ENCODE data around the gene ZNF77. TPM values are rescaled to one million over a fixed set of nuclear protein-coding genes. Genes with fewer than 3 reads are reported as not detected.
"Not testable (repeated sequence)": the region's sequence is repeated elsewhere in the genome, so short reads cannot be mapped to it uniquely, and the experiment has no call there.

ZNF77 gene
- 10 to 100 TPM in 2 of 5 donors, 1 to 10 TPM in 2, under 1 TPM in 1; 0.29 to 65.3 (median 6.5) TPM for total RNA-seq
- 1 to 10 TPM; 2.0 to 2.4 (median 2.3) TPM for polyA plus RNA-seq
- long read RNA-seq, donor 1 = 0 reads
- long read RNA-seq, donor 2, partial matches to known transcripts = 0 of 1 reads
- long read RNA-seq, donor 2, other reads (novel, unspliced or antisense) = 0 of 1 reads
- long read RNA-seq, donor 3 = 0 reads
- long read RNA-seq, donor 4 = 0 reads
- long read RNA-seq, donor 5 = 0 reads
- long read RNA-seq, donor 6, partial matches to known transcripts = 0 of 1 reads
- long read RNA-seq, donor 6, other reads (novel, unspliced or antisense) = 0 of 1 reads
- long read RNA-seq, donor 7 = 0 reads
- long read RNA-seq, donor 8 = 0 reads
- long read RNA-seq, donor 9, partial matches to known transcripts = 0 of 1 reads
- long read RNA-seq, donor 9, other reads (novel, unspliced or antisense) = 0 of 1 reads
- long read RNA-seq, donor 10 = 0 reads

- Histone ChIP-seq H3K27ac (peak within 1 kb of the TSS; percentile 93 to 95 (median 94)), H3K36me3 (peaks cover 0 to under 1% (median under 1%) of the 10 kb centered on the region in 4 donors), H3K4me3 (peak within 1 kb of the TSS; percentile 70 to 97 (median 83)), H3K27me3 (no peaks in the 10 kb centered on the region), H3K4me1 (peaks cover 16 to 48% (median 35%) of the 10 kb centered on the region in 4 donors), H3K9me3 (no peaks in the 10 kb centered on the region)
- 1 to 2% (median 1%) methylated on average over 38 to 74 of the region's 74 CpGs for WGBS, 5 donors
- TF ChIP-seq EP300 (IDR thresholded peaks at IDR 0.05) = no peak
- TF ChIP-seq POLR2A (IDR thresholded peaks at IDR 0.05) = peak in 1 of 4 donors; percentile 12
- peak; percentile 48 to 91 (median 82) for TF ChIP-seq POLR2AphosphoS5 (IDR thresholded peaks at IDR 0.05)
- TF ChIP-seq CTCF (IDR thresholded peaks at IDR 0.05) = peak in 2 of 7 experiments; percentile 12 to 15
- DNase-seq = peak; percentile 99
- intact Hi-C loops (cut with DNase I; ENCODE audit: low total_unique reads) = no loop called here
Measured at GRCh38 chr19:2944775-2945574, at the start of gene ZNF77. Gene ZNF77, minus strand, starts transcription at chr19:2944971. Its CDS starts 131 bp downstream, at chr19:2944840.

- H3K27ac ChIP-seq = no peak overlapping the region
- DNase-seq = no peak
- no peaks in the 10 kb centered on the region for H3K9me3 ChIP-seq
- H3K4me1 ChIP-seq = no peaks in the 10 kb centered on the region
- H3K4me3 ChIP-seq = no peak overlapping the region
- intact Hi-C loops (cut with DNase I; ENCODE audit: low total_unique reads) = no loop called here
- H3K36me3 ChIP-seq = peaks cover 0 to 14% (median 10%) of the 10 kb centered on the region in 4 donors
- no peak for TF ChIP-seq POLR2AphosphoS5 (IDR thresholded peaks at IDR 0.05)
- no peak for TF ChIP-seq CTCF (IDR thresholded peaks at IDR 0.05)
- no peak for TF ChIP-seq EP300 (IDR thresholded peaks at IDR 0.05)
- TF ChIP-seq POLR2A (IDR thresholded peaks at IDR 0.05) = no peak
- 58 to 75% (median 60%) methylated on average over 7 to 9 of the region's 9 CpGs for WGBS, 5 donors
- no peaks in the 10 kb centered on the region for H3K27me3 ChIP-seq
Measured at GRCh38 chr19:2993579-2993978, 48.8 kb upstream of the ZNF77 start.

GRCh38 chr19:2992958-2993357 lies 48.2 kb upstream of the ZNF77 start:
- Histone ChIP-seq H3K36me3 (peaks cover 0 to 8% (median 7%) of the 10 kb centered on the region in 4 donors), H3K4me3 (no peak overlapping the region), H3K27ac (no peak overlapping the region), H3K4me1 (no peaks in the 10 kb centered on the region), H3K27me3 (no peaks in the 10 kb centered on the region), H3K9me3 (no peaks in the 10 kb centered on the region)
- intact Hi-C loops (cut with DNase I; ENCODE audit: low total_unique reads) = no loop called here
- WGBS, 5 donors = 68 to 81% (median 68%) methylated on average over 13 to 14 of the region's 14 CpGs
- TF ChIP-seq POLR2A (IDR thresholded peaks at IDR 0.05) (no peak), EP300 (IDR thresholded peaks at IDR 0.05) (no peak), CTCF (IDR thresholded peaks at IDR 0.05) (no peak), POLR2AphosphoS5 (IDR thresholded peaks at IDR 0.05) (no peak)
- no peak for DNase-seq

GRCh38 chr19:2992333-2992732 lies 47.6 kb upstream of the ZNF77 start:
- DNase-seq, H3K36me3 ChIP-seq: not testable (repeated sequence)

More at GRCh38 chr19:2992333-2992732, 47.6 kb upstream of the ZNF77 start:
- H3K9me3 ChIP-seq; H3K27ac ChIP-seq; H3K27me3 ChIP-seq; H3K4me3 ChIP-seq; H3K4me1 ChIP-seq; intact Hi-C loops (cut with DNase I; ENCODE audit: low total_unique reads): not testable (repeated sequence)
- 91 to 94% (median 93%) methylated on average over 11 of the region's 11 CpGs for WGBS, 5 donors
